SK-N-SH (cell line): ENCODE measurements around the gene ZSCAN10. TPM values are rescaled to one million over a fixed set of nuclear protein-coding genes. Genes with fewer than 3 reads are reported as not detected.

Source experiments
- CTCF ChIA-PET: fragments of 300-600, 350-600 bp; formaldehyde crosslinking; extraction: SDS; loops from one replicate; lab custom pipeline; 2021; lab: Yijun Ruan, JAX
- POLR2A ChIA-PET: fragments of 350-600 bp; sonication (Branson Sonifier 250); formaldehyde crosslinking; extraction: SDS; loops from one replicate; lab custom pipeline; 2020; ENCODE audit warnings: antibody characterized with exemption, inconsistent platforms; lab: Yijun Ruan, JAX
- DNase-seq: peaks from one replicate; pipeline ENCODE4 v3.0.0; 2012
- H2AFZ ChIP-seq: fragments of 200-600 bp; sonication (generic); 2 replicates; pipeline ENCODE4 v1.8.1; 2016; ENCODE audit warnings: antibody characterized with exemption, mild to moderate bottlenecking, low read depth
- H3F3A ChIP-seq: fragments of 200-600 bp; sonication (generic); replicated peaks from 2 replicates; pipeline ENCODE3; 2016; ENCODE audit warnings: antibody characterized with exemption, mild to moderate bottlenecking; ENCODE audit not compliant: insufficient read depth
- H3K27ac ChIP-seq, 2 experiments: fragments of 200-500 bp in 1 of 2; fragments of 200-600 bp in 1 of 2; sonication (Bioruptor generic) in 1 of 2; sonication (generic), shearing (Covaris generic) in 1 of 2; 2 replicates each; pipeline versions ENCODE4 v1.5.1 to v1.6.1; 2014 to 2016; ENCODE audit warnings: low read depth in 2 of 2, inconsistent platforms in 1 of 2, low read length in 1 of 2, mild to moderate bottlenecking in 1 of 2, mixed read lengths in 1 of 2
- H3K27me3 ChIP-seq: fragments of 200-600 bp; sonication (generic), shearing (Covaris generic); 2 replicates; pipeline ENCODE4 v1.6.1; 2016; ENCODE audit warnings: mixed run types; ENCODE audit not compliant: insufficient read depth
- H3K36me3 ChIP-seq, 2 experiments: fragments of 200-500 bp in 1 of 2; fragments of 200-600 bp in 1 of 2; sonication (Bioruptor generic) in 1 of 2; sonication (generic) in 1 of 2; replicated peaks in 1 of 2; 2 replicates each; pipeline versions ENCODE3 to v1.5.1; 2014 to 2016; ENCODE audit warnings: low read length in 1 of 2, mild to moderate bottlenecking in 1 of 2; ENCODE audit not compliant: insufficient read depth in 2 of 2, control insufficient read depth in 1 of 2
- H3K4me1 ChIP-seq, 2 experiments: fragments of 200-500 bp in 1 of 2; fragments of 200-600 bp in 1 of 2; sonication (Bioruptor generic) in 1 of 2; sonication (generic), shearing (Covaris generic) in 1 of 2; 2 replicates each; pipeline versions ENCODE4 v1.5.1 to v1.6.1; 2014 to 2016; ENCODE audit warnings: low read depth in 1 of 2, low read length in 1 of 2, mixed run types in 1 of 2; ENCODE audit not compliant: insufficient read depth in 2 of 2, control insufficient read depth in 1 of 2
- H3K4me2 ChIP-seq: fragments of 200-600 bp; sonication (generic), shearing (Covaris generic); 2 replicates; pipeline ENCODE4 v1.6.1; 2017; ENCODE audit warnings: mixed run types
- H3K4me3 ChIP-seq, 2 experiments: fragments of 200-500 bp in 1 of 2; fragments of 200-600 bp in 1 of 2; sonication (Bioruptor generic) in 1 of 2; sonication (generic), shearing (Covaris generic) in 1 of 2; 2 replicates each; pipeline versions ENCODE4 v1.5.1 to v1.8.1; 2014 to 2016; ENCODE audit warnings: low read depth in 2 of 2, inconsistent platforms in 1 of 2, low read length in 1 of 2, mild to moderate bottlenecking in 1 of 2, mixed read lengths in 1 of 2, moderate library complexity in 1 of 2
- H3K79me2 ChIP-seq: fragments of 200-600 bp; sonication (generic); 2 replicates; pipeline ENCODE4 v1.8.1; 2017; ENCODE audit warnings: mild to moderate bottlenecking; ENCODE audit not compliant: insufficient read depth
- H3K9ac ChIP-seq: fragments of 200-600 bp; sonication (generic); 2 replicates; pipeline ENCODE4 v1.6.1; 2017; ENCODE audit warnings: mixed run types
- H3K9me2 ChIP-seq: fragments of 200-600 bp; sonication (generic); 2 replicates; pipeline ENCODE4 v1.6.1; 2017; ENCODE audit warnings: mixed run types
- H3K9me3 ChIP-seq: fragments of 200-600 bp; sonication (generic); 2 replicates; pipeline ENCODE4 v1.6.1; 2017; ENCODE audit warnings: mixed run types, mild to moderate bottlenecking, moderate library complexity
- H4K20me1 ChIP-seq: fragments of 200-600 bp; sonication (generic); 2 replicates; pipeline ENCODE4 v1.6.1; 2017; ENCODE audit warnings: mild to moderate bottlenecking, mixed run types; ENCODE audit not compliant: insufficient read depth
- CHD2 ChIP-seq: fragments of 150-350 bp; IDR thresholded peaks from 2 replicates; pipeline ENCODE4 v1.6.1; 2018; ENCODE audit warnings: low read length; ENCODE audit not compliant: partially characterized antibody
- ELF1 ChIP-seq: IDR thresholded peaks from 2 replicates; pipeline ENCODE4 v1.4.0; 2012
- EP300 ChIP-seq, 2 experiments: IDR thresholded peaks; 2 replicates each; pipeline versions ENCODE4 v1.4.0 to v1.6.1; 2012; ENCODE audit warnings: borderline replicate concordance in 1 of 2, low read depth in 1 of 2, low read length in 1 of 2
- EZH2phosphoT487 ChIP-seq: fragments of 200-600 bp; sonication (generic); IDR thresholded peaks from 2 replicates; pipeline ENCODE4 v1.6.1; 2017; ENCODE audit warnings: low read depth, mixed run types, mild to moderate bottlenecking, antibody characterized with exemption, moderate library complexity, borderline replicate concordance
- MEF2A ChIP-seq: IDR thresholded peaks from 2 replicates; pipeline ENCODE4 v1.4.0; 2012; ENCODE audit warnings: low read depth, borderline replicate concordance
- NRF1 ChIP-seq: IDR thresholded peaks from 2 replicates; pipeline ENCODE4 v1.6.1; 2012; ENCODE audit warnings: low read depth, mild to moderate bottlenecking, low read length
- POLR2AphosphoS5 ChIP-seq: IDR thresholded peaks from 2 replicates; pipeline ENCODE4 v1.6.1; 2012; ENCODE audit warnings: low read depth, low read length
- RAD21 ChIP-seq: IDR thresholded peaks from 2 replicates; pipeline ENCODE4 v1.6.1; 2012; ENCODE audit warnings: mild to moderate bottlenecking, low read length
- SIN3A ChIP-seq: IDR thresholded peaks from 2 replicates; pipeline ENCODE4 v1.6.1; 2012; ENCODE audit warnings: low read depth, mild to moderate bottlenecking, low read length, moderate library complexity, borderline replicate concordance
- TAF1 ChIP-seq: IDR thresholded peaks from 2 replicates; pipeline ENCODE4 v1.6.1; 2012; ENCODE audit warnings: low read depth, mild to moderate bottlenecking, low read length, moderate library complexity, borderline replicate concordance
- WGBS: methylation state at CpG from one replicate; pipeline ENCODE4 v1.1.6; 2017; ENCODE audit warnings: low lambda C conversion rate; 5-methylcytosine and 5-hydroxymethylcytosine counted together
- polyA plus RNA-seq, 3 experiments: library from polyadenylated mRNA; depleted of rRNA; stranded (reverse); fragments of >200 nt; gene quantifications; 2 replicates each; pipeline ENCODE4 v1.2.3, GENCODE V29; 2012
- TF ChIP-seq, protein P1 (sequence below): IDR thresholded peaks from 2 replicates; pipeline ENCODE4 v1.6.1; 2012; ENCODE audit warnings: mild to moderate bottlenecking, low read depth, low read length, moderate library complexity
- TF ChIP-seq, protein P2 (sequence below): IDR thresholded peaks from 2 replicates; pipeline ENCODE4 v1.4.0; 2012; ENCODE audit warnings: low read depth, borderline replicate concordance
- TF ChIP-seq, protein P3 (sequence below): IDR thresholded peaks from 2 replicates; pipeline ENCODE4 v1.4.0; 2012; ENCODE audit warnings: low read depth
- TF ChIP-seq, protein P4 (sequence below): IDR thresholded peaks from 2 replicates; pipeline ENCODE4 v1.4.0; 2012; ENCODE audit warnings: low read depth, borderline replicate concordance
- TF ChIP-seq, protein P5 (sequence below): fragments of 150-350 bp; IDR thresholded peaks from 2 replicates; pipeline ENCODE4 v1.6.1; 2016; ENCODE audit warnings: mild to moderate bottlenecking, low read depth, low read length

Gene ZSCAN10
- polyA plus RNA-seq, 1 of the 3 experiments (the other 2 are of a cell fraction), result 0.05 TPM

DNA sequence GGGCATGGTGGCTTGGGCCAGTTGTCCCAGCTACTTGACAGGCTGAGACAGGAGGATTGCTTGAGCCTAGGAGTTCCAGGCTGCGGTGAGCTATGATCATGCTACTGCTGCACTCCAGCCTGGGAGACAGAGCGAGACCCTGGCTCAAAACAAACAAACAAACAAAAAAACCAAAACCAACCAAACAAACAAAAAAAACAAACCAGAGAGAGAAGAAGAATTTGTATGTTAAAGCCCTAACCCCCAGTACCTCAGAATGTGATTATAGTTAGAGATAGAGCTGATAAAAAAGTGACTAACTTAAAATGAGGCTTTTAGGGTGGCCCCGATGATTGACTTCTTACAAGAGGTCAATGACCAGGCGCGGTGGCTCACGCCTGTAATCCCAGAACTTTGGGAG lies 54.4 kb downstream of the ZSCAN10 start (continued):
- TF ChIP-seq, protein P1, sequence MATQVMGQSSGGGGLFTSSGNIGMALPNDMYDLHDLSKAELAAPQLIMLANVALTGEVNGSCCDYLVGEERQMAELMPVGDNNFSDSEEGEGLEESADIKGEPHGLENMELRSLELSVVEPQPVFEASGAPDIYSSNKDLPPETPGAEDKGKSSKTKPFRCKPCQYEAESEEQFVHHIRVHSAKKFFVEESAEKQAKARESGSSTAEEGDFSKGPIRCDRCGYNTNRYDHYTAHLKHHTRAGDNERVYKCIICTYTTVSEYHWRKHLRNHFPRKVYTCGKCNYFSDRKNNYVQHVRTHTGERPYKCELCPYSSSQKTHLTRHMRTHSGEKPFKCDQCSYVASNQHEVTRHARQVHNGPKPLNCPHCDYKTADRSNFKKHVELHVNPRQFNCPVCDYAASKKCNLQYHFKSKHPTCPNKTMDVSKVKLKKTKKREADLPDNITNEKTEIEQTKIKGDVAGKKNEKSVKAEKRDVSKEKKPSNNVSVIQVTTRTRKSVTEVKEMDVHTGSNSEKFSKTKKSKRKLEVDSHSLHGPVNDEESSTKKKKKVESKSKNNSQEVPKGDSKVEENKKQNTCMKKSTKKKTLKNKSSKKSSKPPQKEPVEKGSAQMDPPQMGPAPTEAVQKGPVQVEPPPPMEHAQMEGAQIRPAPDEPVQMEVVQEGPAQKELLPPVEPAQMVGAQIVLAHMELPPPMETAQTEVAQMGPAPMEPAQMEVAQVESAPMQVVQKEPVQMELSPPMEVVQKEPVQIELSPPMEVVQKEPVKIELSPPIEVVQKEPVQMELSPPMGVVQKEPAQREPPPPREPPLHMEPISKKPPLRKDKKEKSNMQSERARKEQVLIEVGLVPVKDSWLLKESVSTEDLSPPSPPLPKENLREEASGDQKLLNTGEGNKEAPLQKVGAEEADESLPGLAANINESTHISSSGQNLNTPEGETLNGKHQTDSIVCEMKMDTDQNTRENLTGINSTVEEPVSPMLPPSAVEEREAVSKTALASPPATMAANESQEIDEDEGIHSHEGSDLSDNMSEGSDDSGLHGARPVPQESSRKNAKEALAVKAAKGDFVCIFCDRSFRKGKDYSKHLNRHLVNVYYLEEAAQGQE, result no peak
- TF ChIP-seq EP300 (IDR thresholded peaks at IDR 0.05; ENCODE audit: borderline replicate concordance in 1 of 2, low read depth in 1 of 2, low read length in 1 of 2), result no peak

DNA sequence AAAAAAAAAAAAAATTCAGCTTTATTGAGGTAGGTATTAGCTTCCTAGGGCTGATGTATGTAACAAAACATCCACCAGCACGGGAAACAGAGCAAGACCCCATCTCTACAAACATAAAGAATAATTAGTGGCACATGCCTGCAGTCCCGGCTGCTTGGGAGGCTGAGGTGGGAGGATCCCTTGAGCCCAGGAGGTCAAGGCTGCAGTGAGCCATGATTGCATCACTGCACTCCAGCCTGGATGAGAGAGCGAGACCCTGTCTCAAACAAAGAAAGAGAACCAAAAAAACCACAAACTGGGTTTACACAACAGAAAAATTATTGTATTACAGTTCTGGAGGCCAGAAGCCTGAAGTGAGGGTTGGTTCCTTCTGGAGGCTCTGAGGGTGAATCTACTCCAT lies 56.7 kb downstream of the ZSCAN10 start:
- Histone ChIP-seq H3K4me3 (no peak overlapping the region), H3K27me3 (peaks cover 84% of the 10 kb centered on the region), H3K79me2 (no peaks in the 10 kb centered on the region), H3K9me3 (no peaks in the 10 kb centered on the region), H3K9ac (no peak overlapping the region), H4K20me1 (no peaks in the 10 kb centered on the region), H2AFZ (no peak overlapping the region), H3K27ac (no peak overlapping the region), H3K36me3 (no peaks in the 10 kb centered on the region), H3K4me1 (no peaks in the 10 kb centered on the region; a peak in 1 of 4 replicates), H3K4me2 (no peak overlapping the region), H3F3A (peaks cover 4% of the 10 kb centered on the region), H3K9me2 (no peaks in the 10 kb centered on the region)
- POLR2A ChIA-PET, result interaction anchor here (1.0 kb wide), 1 partner anchor 13 kb away, joined by 5 read pairs; no protein-coding TSS in a partner anchor
- CTCF ChIA-PET, result interaction anchor here (1.3 to 8.5 kb wide), 2 partner anchors 11 to 17 kb away, joined by 8 to 141 read pairs; no protein-coding TSS in a partner anchor
- DNase-seq, result no peak
- 68% methylated on average over 3 of the region's 3 CpGs for WGBS
- TF ChIP-seq TAF1 (no peak), POLR2AphosphoS5 (no peak), MEF2A (no peak), ELF1 (no peak)
- TF ChIP-seq, protein P2, sequence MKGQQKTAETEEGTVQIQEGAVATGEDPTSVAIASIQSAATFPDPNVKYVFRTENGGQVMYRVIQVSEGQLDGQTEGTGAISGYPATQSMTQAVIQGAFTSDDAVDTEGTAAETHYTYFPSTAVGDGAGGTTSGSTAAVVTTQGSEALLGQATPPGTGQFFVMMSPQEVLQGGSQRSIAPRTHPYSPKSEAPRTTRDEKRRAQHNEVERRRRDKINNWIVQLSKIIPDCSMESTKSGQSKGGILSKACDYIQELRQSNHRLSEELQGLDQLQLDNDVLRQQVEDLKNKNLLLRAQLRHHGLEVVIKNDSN, result no peak
- TF ChIP-seq, protein P3, sequence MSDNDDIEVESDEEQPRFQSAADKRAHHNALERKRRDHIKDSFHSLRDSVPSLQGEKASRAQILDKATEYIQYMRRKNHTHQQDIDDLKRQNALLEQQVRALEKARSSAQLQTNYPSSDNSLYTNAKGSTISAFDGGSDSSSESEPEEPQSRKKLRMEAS, result no peak

DNA sequence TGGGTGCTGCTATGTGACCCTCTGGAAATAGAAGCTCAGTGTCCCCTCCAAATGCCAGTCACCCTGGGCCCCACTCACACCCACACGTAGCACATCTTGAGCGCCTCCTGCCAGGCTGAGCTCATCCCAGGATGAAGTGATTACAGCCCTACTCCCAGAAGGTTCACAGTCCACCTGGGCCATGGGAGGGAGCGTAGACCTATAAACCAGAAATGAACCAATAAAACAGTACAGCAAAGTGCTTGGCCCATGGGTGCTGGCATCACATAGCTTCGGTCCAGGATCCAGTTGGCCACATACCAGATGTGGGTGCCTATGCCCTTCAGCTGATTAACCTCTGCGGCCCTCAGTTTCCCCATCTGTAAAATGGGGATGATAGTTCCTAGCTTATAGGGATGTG lies 60.2 kb downstream of the ZSCAN10 start:
- WGBS, result 75% methylated on average over 2 of the region's 5 CpGs
- ChIA-PET CTCF (interaction anchor here (1.1 to 8.5 kb wide), 5 partner anchors 7 to 93 kb away, joined by 3 to 141 read pairs (median 3); no protein-coding TSS in a partner anchor), POLR2A (no interaction called here)
- H3K36me3 ChIP-seq, result no peaks in the 10 kb centered on the region
- no peak overlapping the region for H3K27ac ChIP-seq
- H3K4me3 ChIP-seq, result no peak overlapping the region
- no peak overlapping the region for H3K9ac ChIP-seq
- H2AFZ ChIP-seq, result no peak overlapping the region
- no peaks in the 10 kb centered on the region for H3K79me2 ChIP-seq
- H3K4me2 ChIP-seq, result no peak overlapping the region
- H3K4me1 ChIP-seq, result no peaks in the 10 kb centered on the region
- no peak for DNase-seq
- H3K9me3 ChIP-seq, result no peaks in the 10 kb centered on the region
- H3K27me3 ChIP-seq, result peaks cover 83% of the 10 kb centered on the region
- no peaks in the 10 kb centered on the region for H3K9me2 ChIP-seq
- H3F3A ChIP-seq, result no peaks in the 10 kb centered on the region
- H4K20me1 ChIP-seq, result no peaks in the 10 kb centered on the region
- TF ChIP-seq NRF1, result no peak
- TF ChIP-seq ELF1, result no peak
- TF ChIP-seq, protein P4, sequence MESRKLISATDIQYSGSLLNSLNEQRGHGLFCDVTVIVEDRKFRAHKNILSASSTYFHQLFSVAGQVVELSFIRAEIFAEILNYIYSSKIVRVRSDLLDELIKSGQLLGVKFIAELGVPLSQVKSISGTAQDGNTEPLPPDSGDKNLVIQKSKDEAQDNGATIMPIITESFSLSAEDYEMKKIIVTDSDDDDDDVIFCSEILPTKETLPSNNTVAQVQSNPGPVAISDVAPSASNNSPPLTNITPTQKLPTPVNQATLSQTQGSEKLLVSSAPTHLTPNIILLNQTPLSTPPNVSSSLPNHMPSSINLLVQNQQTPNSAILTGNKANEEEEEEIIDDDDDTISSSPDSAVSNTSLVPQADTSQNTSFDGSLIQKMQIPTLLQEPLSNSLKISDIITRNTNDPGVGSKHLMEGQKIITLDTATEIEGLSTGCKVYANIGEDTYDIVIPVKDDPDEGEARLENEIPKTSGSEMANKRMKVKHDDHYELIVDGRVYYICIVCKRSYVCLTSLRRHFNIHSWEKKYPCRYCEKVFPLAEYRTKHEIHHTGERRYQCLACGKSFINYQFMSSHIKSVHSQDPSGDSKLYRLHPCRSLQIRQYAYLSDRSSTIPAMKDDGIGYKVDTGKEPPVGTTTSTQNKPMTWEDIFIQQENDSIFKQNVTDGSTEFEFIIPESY, result no peak
- TF ChIP-seq, protein P3, result no peak
- no peak for TF ChIP-seq SIN3A
- TF ChIP-seq, protein P5, sequence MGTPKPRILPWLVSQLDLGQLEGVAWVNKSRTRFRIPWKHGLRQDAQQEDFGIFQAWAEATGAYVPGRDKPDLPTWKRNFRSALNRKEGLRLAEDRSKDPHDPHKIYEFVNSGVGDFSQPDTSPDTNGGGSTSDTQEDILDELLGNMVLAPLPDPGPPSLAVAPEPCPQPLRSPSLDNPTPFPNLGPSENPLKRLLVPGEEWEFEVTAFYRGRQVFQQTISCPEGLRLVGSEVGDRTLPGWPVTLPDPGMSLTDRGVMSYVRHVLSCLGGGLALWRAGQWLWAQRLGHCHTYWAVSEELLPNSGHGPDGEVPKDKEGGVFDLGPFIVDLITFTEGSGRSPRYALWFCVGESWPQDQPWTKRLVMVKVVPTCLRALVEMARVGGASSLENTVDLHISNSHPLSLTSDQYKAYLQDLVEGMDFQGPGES, result no peak
- no peak for TF ChIP-seq EZH2phosphoT487
- TF ChIP-seq RAD21, result no peak
- no peak for TF ChIP-seq CHD2
- no peak for TF ChIP-seq TAF1
- TF ChIP-seq POLR2AphosphoS5, result no peak
- no peak for TF ChIP-seq EP300 (IDR thresholded peaks at IDR 0.05; ENCODE audit: borderline replicate concordance in 1 of 2, low read depth in 1 of 2, low read length in 1 of 2)
